NCI-H2029 (cell line): Measurements from ENCODE around the gene CDH23.

ENCODE experiments used
- DNase-seq: peaks from one replicate; lab custom pipeline; 2025; lab: John Stamatoyannopoulos, UW

CDH23 gene

DNA sequence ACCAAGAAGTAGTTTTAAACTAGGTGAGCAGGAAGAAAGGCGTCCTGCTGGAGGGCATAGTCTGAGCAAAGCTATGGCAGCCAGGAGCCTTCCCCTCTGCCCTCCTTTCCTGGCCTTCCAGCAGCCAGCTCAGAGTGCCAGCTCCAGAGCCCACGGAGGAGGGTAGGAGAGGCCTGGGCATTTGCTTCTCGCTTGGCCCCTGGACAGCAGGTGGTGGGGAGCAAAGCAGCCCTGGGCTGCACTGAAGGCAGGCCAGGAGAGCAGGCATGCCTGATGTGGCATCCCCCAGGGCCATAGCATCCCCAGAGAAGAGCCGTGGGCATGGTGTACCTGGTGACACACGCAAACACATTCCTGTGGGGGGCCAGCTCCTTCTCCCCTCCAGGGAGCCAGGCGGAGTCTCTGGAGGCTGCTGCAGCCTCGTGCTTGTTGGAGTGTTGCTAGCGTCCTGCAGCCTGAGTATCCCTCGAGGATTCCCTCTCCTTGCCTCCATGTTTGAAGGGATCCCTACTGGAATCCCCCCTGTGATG is 43.9 kb downstream of the CDH23 start:
- DNase-seq = no peak

DNA sequence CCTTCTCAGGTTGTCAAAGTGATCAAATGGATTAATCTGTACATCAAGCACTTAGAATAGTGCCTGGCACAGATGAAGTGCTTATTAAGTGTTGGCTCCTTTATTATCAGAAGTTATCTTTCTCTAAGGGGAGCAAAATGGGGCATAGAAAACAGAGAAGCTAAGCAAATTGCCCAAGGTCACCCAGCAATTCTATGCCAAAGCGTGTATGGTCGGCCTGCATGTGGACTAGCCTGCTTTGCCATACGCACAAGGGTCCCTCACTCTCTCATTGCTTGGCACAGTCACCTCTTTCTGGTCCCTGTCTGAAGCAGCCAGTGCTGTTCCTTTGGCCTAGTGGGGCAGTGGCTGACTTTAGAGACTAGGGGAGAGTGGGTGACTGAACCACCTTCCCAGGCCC is 45.3 kb downstream of the CDH23 start:
- no peak for DNase-seq

DNA sequence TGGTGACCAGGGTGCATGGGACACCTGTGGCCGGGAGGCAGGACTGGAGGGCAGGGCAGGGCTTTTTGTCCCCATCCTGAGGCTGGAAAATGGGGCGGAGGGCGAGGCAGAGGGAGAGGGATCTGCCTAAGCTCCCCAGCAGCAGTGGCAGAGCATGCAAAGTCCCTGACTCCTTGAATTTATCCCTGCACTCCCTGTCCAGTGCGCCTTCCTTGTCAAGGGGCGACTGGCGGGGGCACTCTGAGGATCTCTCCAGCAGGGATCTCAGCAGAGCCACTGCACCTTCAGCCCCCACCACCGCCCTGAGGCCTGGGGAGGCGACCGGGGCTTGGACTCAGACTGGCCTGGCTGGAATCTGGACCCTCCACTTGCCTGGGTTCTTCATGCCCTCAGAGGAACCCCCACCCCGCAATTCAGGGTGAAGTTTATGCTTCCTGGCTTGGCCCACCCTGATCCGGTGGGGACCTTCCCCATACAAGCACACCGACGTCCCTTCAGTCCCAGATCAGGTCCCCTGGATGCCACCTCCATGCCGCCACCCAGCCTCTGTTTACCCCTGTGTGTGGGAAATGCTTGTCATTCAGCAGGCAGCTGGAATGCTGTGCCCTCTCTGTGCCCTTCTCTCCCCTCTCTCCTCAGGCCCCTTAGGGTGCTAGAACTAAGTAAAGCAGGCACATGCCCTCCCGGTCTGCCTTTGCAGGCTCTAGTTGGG is 46.3 kb downstream of the CDH23 start:
- DNase-seq = no peak

DNA sequence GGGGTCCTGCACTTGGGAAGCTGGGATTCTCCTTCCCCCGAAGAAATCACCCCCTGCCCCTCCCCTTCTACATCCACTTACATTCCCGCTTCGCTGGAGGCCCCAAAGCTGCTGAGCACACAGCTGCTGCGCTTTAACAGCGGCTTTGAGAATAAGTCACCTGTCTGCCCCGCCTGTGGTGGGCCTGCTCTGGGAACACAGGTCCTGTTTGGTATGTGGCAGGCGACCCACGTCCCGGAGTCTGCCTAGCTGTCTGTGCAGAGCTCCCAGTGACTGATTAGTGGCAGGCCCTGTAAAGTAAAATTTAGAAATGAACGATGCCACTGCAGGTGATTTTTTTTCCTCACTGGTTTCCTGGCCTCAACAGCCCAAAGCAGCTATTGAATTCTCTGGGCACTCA is 47.0 kb downstream of the CDH23 start:
- no peak for DNase-seq

DNA sequence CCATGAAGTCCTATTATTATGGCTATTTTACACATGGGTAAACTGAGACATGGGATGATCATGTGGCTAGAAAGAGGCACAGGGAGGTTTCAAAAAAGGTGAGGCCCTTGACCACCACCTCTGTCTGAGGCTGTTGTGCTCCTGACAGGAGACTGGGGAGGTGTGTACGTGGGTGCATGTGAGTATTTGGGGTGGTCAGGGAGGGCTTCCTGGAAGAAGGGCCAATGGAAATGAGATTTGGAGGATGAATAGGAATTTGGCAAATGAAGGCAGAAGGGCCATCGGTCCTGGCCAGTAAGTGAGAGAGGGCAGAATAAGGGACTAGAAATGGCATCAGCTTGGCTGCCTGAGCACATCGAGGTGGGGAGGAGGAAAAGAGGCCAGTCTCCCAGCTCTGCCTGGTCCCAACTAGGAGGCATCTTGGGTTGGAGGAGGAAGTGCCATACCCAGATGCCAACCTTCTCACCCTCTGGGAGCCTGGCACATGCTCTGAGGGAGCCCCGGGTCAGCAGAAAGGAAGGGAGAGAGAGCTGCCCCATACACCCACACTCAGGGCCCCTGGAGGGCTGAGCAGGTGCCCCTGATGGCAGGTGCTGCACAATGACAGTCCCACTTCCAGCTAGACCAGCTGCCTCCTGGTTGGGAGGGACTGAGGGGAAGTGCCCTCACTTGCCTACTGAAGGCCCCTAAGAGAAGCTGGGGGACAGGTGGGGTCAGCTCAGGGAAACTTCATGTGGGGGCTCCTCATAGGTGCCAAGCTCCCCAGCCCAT is 47.7 kb downstream of the CDH23 start:
- no peak for DNase-seq

DNA sequence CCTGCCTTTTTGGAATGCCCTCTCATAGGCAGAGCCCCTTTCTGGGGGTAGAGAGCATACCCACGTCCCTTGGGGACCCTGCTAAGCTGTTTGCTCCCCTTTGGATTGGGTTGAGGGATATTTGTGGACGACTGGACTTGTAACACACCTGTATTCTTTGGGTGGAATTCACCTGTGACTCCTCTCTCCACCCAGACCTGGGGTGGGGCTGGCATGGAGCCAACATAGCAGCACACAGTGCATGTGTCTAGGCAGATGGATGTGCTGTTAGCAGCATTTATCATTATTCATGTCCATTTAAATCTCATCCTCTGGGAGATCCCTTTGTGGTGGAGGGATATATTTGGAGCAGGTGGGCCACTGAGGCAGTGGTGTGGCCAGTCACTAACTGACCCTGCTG is 51.0 kb downstream of the CDH23 start:
- no peak for DNase-seq

DNA sequence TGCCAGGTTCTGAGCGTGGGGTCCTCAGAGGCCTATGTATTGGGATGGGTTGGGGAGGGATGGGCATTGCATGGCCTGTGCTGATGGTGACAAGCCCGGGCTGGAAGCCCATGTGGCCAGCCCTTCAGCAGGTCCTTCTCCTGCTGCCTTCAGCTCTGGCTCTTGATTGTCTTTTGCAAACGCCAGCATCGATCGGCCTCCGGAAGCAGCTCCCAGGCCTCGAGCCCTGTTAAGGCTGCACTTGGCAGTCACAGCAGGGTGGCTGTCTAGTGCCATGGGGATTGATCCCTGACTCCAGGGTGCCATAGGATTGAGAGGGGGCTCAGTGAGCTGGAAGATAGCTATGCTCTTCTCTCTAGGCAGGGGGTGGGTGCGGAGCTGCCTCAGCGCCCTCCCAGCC is 51.4 kb downstream of the CDH23 start:
- DNase-seq = no peak

DNA sequence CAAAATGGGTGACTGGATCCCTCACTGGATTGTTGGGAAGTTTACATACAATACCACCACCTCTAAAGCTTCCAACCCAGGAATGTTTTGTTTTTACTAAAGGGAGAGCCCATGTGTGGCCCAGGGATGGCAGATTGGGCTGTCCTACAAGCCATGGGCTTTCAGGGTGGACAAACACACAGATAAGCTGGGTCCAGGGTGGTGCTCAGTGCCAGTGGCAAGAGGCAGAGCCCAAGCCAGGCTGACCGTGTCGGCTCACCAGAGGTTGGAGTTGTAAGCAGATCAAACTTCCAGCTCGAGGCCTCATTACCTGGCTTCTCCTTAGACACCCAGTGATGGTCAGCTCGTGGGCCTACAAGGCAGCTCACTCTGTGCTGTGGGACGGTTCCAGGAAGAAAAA is 52.3 kb downstream of the CDH23 start:
- no peak for DNase-seq

DNA sequence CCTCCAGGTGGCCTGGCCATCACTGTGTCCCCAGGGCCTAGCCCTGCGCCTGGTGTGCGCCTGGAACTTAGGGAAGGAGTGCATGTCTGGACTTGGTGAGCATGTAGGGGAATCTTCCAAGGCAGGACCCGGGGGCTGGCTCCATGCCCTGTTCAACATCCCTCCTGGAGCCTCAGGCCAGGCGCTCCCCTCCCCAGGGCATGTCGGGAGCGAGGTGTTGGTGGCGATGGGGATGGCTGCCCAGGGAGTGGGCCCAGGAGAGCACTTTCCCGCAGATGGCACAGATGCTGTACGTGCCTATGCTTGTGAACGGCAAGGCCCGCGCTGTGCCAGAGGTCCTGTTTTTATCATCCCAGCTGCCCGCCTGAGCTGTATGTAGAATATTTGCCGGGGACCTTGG is 55.0 kb downstream of the CDH23 start:
- DNase-seq = no peak

DNA sequence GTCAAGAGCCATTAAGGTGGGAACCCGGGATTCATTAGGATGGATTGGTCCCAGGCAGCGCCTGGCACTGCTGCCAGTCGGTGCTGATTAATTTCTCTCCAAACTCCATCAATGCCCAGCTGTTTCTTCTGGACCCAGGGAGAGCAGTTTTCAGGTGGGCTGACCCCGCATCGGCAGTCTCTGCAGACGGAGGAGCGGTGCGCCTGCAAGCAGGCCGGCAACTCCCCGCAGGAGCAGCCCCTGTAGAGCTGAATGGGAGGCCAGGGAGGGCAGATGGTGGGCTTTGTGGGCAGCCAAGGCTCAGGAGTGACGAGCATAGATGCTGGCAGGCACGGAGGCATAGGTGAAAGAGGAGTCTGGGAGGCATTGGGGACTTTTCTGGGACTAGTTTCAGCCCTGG is 56.5 kb downstream of the CDH23 start:
- DNase-seq = no peak

DNA sequence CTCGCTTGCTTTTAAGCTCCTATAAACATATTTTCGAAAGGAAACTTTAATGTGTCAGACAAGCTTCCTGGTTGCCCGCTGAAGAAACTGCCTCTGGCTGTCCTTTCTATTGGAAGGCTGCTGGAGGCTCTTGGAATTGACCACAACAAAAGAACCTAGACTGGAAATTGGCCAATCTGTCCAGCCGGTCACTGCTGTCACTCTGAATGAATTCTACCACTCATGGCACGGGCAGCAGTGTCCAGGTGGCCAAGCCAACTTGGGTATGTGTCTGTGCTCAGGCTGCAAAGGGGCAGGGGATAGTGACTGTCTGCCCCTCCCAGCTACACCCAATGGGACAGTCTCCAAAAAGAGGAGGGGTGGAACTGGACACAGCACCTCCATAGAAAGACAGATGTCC is 57.6 kb downstream of the CDH23 start:
- no peak for DNase-seq

DNA sequence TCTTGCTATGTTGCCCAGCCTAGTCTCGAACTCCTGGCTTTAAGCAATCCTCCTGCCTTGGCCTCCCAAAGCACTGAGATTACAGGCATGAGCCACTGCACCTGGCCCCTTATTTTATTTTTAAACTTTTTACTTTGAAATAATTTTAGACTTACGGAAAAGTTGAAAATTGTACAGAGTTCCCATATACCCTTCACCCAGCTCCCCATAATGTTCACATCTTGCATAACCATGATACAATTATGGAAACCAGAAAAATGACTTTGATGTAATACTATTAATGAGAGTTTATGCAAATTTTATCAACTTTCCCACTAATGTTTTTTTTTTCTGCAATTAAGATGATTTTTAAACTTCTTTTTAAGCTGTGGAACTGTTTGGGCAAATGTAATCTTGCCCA is 58.3 kb downstream of the CDH23 start:
- no peak for DNase-seq

DNA sequence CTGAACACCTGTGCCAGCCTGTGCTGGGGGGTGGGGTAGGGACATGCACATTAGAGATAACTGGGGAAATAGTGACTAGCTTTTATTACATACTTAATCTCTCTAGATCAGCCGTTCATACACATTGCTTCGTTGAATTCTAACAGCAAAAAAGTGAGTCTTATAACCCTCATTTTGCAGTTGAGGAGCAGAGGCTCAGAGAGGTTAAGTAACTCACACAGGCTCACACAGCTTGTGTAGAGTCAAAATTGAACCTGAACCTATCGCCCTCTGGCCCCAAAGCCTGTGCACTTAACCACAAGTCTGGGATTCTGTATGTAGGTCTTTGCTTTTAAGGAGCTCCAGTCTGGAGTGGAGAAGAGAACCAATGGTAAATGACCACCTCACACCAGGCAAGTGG is 59.9 kb downstream of the CDH23 start:
- no peak for DNase-seq

DNA sequence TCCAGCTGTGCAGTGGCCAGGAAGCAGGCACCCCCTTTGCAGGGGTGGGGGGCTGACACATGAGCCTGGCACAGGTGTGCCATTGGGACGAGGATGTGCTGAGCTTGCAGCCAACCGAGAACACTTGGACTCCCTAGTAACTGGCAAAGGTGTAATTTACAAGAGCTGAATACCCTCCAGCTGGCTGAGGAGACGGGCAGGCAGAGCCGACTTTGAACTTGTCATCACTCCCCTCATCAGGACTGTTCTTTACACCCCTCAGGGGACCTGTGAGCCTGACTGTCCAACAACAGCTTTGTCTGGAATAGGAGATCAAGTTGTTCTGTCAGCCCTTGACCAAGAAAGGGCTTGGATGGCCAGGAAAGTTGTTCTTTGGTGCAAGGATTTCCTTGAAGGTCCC is 61.2 kb downstream of the CDH23 start:
- DNase-seq = no peak

DNA sequence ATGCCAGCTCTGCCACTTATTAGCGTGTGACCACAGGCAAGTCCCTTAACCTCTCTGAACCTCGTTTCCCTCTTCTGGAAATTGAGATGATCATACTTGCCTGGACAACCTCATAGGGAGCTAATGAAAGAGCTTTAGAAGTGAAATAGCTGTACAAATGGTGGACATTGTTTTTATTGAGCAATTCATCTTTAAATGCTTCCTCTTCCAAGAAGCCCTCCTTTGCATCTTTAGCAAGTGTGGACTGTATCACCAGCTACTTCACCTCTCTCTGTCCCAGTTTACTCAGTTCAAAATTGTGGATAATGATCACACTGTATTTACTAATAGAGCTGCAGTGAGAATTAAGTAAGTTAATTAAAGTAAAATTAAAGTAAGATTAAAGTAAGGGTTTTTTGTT is 61.7 kb downstream of the CDH23 start:
- DNase-seq = no peak

DNA sequence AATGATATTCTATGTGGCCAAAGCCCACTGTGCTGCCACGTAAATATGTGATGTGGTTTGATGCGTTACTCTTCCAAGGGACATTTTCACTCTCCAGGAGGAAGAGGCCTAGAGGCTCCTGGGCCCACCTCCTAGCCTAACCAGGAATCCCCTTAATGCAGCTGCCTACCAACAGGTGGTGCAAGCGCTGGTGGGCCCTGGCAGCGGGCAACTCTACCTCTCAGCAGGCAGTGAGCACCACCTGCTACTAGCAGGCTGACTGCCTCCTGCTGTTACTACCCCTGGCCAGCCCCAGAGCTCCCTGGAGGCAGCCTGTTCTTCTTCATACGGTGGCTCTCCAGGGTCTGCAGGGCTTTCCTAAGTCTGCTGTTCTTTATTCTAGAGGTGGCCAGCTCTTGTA is 62.8 kb downstream of the CDH23 start:
- no peak for DNase-seq

DNA sequence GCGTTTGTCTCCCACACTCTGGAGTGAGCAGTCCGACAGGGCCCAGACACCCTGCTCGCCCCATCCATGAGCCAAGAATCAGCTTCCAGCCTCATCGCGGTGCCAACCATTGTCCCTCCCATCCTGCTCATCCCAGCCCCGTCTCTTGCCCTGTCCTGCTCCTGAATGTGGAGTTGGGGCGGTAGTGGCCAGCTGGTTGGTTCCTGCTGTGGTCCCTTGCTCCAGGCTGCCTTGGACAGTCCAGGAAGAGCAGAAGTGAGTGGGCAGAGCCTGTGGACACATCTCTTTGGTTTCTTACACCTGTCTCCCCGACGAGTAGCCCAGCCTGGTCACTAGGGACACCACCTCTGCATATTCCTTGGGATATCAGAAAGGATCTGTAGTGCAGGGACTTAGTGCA is 63.9 kb downstream of the CDH23 start:
- DNase-seq = no peak

DNA sequence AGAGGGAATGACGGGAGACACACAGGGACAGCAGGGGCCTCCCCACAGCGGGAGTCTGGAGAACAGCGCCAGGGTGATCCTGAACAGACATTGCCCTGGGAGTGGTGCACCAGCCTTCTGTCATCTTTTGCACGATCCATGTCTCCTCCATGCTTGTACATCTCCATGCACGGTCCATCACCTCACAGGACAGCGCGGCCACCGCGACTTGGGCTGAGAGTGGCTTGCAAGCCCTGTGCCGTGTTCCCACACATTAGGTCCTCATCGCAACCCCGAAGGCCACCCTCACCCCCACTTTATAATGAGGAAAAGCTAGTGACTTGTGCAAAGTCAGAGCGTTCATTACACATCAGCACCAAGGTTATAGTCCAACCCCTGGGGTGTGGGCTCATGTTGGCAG is 64.7 kb downstream of the CDH23 start:
- no peak for DNase-seq

DNA sequence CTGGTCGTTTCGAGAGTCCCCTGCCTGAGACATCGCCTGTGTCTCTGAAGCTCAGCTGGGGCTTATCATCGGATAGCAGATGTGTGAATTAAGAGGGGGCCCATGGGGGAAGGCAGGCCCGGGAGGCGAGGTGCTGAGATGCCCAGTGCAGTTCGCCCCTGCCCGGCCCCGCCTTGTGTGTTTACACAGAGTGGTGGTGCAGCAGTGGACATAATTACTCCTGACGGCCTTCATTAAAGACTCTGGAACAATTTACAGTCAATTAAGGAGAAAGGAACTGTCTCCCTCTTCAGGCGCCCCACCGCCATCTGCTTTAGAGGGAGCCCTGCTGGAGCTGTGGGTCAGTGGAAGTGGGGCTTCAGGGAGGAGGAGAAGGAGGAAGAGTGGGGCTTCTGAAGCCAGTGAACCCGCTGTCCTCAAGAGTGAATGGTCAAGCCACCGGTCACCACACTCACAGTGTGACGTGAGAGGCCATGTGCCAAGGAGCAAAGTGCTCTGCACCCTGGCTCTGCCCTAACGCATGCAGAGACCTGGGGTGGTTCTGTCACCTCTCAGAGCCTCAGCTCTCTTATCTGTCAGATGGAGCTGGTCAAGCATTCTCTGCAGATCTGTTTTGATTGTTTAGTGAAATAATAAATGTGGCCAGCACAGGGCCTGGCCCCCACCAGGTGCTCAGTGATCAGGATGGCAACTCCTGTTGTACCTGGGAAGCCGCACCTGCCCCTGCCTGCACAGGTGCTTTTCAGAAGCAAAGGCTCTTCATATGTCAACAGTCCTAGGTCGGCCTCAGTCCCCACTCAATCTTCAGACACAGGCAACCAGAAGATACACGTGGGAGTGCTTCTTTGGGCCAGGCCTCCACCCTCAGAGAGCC is 65.6 kb downstream of the CDH23 start:
- DNase-seq = peak; percentile 1

DNA sequence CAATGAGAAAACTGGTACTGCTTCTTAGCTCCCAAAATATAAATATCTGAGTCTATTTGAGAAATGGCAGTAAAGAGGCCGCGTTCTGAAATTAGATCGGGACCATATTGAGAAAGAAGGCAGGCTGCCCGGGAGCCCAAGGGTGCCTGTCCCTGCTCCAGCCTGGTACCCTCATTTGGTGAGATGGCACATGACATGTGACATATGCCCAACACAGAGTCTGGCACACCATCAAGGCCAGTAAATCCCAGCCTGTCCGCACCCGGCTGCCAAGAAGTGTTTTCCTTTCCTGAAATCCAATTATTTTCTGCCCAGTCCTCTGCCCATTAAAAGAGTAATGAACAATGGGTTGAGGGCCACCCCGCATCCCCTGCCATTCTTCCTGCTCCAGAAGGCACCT is 66.4 kb downstream of the CDH23 start:
- no peak for DNase-seq

DNA sequence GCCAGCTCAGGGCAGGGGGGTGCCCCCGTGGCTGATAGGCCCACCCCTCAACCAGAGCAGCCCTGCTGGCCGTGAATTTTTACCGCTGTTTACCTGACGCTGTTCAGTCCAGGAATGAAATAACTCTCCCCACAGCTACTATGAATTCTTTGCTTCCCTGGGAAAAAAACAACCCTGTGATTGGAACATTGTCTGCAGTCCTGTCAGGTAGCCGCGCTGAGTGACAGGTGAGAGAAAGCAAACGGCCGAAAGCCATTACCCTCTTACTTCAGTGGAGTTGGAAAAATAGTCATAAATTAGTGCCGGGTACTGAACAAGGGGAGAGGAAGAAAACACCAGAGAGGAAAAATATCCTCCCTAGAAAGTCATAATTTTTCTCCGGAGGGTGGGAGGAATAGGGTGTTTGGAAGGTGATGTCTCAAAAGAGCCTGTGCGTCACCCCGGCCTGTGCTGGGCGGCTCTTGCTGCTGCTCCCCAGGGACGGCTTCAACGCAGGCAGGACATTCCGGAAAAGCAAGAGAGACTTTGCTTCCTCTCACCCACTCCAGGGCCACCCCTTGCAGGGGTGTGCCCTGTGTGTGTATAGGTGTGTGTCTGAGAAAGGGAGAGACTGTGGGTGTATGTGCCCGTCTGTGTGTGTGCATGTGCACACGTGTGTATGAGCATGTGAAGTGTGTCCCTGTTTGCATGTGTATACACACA is 69.0 kb downstream of the CDH23 start:
- DNase-seq = no peak

DNA sequence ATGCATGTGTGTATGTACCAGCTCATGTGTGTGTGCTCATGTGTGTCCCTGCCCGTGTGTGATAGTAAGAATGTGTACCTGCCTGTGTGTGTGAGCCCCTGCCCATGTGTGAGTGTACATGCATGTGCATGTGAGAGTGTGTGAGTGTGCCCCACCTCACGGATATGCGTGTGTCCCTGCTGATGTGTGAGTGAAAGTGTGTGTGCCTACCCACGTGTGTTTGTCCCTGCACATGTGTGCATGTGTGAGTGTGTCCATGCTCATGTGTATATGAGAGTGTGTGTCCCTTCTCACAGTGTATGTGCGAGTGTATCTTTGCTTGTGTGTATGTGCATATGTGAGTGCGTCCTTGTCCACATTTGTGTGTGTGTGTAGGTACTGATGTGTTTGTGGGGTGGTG is 69.6 kb downstream of the CDH23 start:
- no peak for DNase-seq
